CD4-positive, alpha-beta T cell treated with Interleukin-6 at 100 ng/mL for 8 hours (primary cell): Measurements from ENCODE around the gene HPSE2.

Experiments
- DNase-seq: peaks from one replicate; pipeline ENCODE4 v3.0.0-alpha.2; 2020; ENCODE audit warnings: mixed read lengths, low spot score

The HPSE2 gene

DNA sequence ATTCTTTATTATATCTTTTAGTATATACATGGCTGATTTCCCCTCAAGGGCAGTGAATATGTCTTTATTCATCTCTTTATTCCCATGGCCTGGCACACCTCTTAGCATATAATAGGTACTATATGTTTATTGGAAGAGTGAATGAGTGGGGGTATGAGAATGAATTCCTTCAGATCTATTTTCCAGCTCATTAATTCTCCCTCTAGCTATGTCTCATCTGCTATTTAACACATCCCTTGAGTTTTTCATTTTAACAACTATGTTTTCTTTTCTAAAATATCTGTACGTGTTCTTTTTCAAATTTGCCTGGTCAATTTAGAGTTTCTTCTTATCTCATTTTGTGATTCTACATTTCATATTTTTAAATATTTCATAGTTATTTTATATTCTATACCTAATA lies 803.3 kb downstream of the HPSE2 start:
- DNase-seq, result no peak

DNA sequence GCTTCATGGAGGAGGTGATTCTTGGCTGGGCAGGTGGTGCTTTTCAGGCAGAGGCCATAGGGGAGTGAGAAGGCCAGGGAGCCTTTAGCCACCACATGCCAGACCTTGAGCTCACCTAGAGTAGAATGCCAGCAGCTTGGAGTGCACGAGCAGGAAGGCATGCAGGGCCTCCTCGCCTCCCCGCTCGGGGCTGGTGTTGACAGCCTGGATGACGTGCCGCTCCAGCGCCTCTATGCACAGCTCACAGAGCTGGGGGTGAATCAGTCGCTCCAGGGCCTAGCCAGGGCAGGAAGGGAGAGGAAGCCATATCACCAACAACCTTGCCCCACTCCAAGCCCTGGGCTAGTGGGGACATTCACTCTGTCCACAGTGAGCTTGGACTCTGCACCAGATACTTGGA lies 804.6 kb downstream of the HPSE2 start:
- DNase-seq, result no peak

DNA sequence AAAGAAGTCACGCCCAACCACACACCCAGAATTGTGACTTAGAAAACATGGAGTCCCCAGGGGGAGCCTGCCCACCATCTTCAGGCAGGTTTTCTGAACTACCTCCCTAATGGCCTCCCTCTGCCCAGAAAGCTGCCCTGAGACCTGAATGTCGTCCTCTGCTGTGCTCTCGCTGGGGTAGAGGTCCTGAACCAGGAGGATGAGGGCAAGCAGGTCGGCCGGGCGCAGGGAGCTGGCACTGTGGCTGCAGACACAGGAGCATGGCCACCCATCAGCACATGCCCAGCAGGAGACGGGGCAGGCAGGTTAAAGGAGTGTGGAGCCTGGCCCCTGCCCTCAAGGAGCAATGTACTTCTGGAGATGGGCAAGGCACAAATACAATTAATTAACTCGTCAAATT lies 805.2 kb downstream of the HPSE2 start:
- no peak for DNase-seq

DNA sequence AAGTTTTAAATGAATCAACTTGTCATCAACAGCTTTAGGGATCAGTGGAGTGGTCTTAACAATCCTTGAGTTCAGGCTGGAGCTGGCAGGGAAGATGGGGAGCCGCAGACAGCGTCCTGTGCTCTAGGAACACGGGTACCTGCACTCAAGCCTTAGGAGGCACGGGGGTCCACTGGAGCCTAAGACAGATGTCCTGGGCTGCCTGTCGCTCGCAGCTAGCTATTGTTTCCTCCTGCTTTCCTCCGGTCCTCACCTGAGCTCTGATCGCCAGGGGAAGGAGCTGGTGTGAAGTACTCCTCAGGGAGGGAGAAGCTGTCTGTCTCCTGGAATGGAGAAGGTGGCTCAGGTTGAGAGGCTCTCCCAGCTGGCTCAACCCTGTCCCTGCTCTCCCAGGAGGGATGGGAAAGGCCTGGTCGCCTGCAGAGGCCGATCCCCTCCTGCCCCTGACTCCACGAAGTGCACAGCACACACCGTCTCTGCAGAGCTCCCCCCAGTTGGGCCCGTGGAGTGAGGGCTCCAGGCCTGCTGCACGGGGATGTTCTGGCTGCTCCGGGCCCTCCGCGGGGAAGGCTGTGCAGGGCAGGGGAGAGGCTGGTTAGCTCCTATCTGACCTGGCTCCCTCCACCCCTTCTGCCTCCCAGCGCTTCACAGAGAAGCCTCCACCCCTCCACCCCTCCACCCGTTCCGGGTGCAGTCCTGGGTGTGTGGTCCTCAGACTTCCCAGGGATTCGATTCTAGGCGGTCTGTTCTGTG lies 806.2 kb downstream of the HPSE2 start:
- DNase-seq, result no peak

DNA sequence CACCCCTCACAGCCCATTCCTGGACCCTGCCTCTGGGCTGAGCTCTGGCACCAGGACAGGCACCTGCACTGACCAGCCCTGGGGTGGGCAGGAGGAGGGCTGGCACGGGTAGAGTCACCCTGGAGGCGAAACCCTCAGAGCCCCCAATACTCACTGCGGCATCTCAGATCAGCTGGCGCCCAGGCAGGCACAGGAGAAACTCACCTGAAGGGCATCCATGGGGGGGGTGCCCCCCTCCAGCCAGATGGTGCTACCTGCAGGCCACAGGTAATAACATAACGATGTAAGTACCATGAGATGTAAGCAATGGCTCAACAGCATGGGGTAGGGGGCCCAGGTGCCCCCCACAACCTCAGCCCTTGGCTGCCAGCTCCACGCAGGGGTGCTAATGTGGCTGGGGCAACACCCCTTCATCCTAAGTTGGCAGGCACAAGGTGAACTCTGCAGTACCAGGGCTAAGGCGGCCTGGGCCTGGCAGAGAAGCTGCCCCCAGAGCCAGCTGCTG lies 808.6 kb downstream of the HPSE2 start:
- DNase-seq, result no peak

DNA sequence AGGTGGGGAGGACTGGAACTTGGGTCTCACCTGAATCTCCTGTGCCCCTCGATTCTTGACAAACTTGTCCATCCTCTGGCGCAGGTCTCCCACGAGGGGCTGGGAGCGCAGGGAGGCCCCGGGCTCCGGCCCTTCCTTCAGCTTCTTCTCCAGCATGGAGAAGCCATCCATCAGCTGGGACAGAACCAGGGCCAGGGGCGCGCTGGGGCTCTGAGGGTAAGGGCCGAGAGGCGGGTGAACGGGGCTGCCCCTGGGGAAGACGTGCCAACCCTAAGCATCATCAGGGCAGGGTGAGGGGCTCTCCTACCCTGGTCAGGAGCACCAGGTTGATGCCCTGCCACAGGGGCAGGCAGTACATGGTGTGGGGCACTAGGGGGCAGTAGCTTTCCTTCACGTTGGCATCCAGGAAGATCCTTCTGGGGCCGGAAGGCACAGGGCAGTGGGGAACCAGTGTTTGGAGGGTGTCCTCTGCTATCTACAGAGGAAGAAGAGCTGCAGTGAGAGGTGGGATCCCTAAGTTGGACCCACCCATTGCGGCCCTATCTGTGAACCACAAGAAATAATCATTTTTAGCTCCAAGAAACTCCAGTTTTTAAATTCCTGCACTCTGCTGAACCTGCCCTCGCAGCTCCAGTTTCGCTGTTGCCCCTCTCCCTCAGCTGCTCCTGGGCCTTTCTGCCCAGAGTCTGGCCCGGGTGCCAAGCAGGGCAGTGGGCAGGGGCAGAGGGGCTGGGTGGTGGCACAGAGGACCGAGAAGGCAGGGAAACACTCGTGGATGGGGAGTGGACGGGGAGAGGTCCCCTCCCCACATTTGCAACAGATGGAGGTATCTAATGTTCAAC lies 809.9 kb downstream of the HPSE2 start:
- peak; percentile 39 for DNase-seq

DNA sequence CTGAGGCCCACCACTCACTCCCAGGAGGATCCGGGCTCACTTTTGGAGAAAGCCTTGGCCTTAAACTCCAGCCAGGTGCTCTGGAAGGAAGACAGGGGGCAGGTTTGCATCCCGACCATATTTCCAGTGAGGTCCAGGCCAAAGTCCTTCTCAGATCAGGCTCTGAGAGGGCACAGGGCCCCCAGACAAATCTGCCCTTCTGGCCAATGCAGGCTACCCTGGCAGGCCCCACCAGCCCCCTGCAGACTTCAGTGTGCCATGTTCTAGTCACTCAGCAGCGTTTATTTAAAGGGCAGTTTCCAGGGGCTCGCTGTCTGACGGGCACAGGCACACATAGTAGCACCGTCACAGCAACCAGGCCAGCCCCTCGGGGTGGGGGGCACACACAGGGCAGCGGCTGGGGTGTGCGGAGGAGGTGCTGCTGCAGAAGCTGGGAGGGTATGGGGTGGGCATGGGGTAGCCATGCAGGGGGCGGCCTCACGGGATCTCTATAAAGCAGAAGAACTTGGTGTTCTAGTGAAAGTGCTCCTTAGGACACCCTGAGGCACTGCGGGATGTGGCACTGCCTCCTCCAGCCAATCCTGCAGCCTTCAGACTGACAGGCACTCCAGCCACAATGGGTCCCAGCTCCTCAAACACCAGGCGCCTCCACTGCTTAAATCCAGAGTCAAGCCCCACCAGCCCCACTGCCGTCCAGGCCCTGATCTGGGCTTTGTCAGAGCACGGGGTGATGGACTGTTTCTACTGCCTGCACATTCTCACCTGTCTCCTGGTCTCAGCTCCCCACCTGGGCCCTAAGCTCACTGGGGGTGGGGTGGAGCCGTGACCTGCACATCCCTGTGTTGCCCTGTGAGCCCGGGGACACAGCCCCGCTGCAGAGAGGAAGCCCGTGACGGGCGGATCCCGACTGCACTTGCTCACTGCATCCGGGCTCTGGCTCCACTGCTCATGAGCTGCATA lies 811.1 kb downstream of the HPSE2 start:
- DNase-seq, result no peak

DNA sequence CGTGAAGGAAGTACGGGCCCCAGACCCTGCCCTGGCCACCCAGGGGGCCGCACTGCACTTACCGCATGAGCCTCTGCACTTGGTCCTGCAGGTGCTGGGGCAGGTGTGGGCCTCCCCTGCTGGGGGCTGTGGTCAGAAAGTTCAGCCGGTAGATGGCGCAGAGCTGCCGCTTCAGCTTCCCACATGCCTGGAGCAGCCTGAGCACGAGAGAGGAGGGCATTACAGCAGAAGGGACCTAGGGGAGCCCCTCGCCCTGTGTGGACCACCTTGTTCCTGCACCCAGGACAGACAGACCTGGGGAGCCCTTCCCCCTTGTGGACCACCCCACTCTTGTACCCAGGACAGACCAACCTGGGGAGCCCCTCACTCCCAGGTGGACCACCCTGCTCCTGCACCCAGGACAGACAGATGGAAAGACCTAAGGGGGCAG lies 811.9 kb downstream of the HPSE2 start:
- DNase-seq, result no peak

DNA sequence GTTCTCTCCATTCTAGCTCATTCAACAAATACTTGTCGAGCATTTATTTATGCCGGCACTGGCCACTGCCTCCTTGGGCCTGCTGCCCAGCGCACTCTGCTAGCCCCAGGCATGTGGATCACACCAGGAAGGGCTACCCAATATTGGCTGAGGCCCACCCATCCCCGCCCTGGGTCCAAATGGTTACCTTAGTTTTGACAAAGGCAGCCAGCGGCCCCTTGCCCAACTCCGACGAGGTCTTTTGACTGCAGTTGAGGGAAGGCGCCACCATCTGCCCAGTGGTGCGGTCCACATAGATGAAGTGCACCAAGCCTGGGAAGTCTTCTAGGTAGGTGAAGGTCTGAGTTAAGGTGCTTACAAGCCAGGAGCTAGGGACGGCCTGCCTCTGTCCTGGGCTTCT lies 813.5 kb downstream of the HPSE2 start:
- no peak for DNase-seq

DNA sequence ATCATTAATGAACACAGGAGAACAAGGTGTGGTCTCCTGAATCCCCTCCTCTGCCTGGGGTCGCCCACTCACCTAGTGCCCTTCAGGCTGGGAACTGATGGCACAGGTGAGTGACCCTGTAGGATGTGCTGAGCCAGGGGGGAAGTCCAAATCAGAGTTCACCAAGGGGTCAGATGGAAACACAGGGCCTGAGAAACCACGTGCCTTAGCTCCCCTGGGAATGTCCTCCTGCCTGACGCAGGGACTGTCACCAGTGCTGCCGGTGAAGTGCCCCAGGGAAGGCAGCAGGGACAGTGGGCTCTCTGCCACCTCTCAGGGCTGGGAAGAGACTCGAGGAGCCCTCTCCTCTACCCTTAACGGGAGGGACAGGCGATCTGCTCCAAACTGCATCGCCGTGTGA lies 814.9 kb downstream of the HPSE2 start:
- DNase-seq, result no peak

DNA sequence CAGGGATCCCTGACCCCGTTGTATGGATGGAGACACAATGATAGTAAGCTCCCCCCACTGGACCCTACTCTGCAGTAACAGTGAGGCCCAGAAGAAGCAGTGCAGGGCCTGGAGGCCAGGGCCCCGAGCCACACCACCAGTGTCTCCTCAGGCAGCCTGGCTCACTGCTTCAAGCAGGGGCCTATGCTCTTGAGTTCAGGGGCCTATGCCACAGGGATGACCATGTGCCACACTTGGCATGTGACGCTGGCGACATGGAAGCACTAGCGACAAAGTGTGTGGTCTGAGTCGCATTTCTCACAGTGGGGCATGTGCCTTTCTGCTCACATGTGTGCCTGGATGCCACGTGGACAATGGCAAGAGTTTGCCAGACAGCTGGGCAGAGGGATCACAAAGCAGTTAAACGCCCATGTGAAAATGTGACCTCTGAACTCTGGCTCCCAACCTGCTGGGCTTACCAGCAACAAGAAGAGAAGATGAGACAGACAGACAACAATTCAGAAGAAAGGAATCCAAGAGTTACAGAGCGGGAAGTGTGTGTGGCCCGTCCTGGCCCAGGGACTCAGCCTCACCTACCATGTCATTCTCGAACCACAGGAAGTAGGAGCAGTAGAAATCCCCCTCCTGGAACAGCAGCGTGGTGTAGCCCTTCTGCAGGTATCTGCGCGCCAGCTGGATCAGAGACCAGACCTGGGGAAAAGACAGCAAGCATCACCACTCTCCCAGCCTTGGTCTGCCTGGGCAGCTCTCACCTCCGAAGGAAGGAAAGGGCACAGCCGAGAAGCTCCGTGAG lies 816.0 kb downstream of the HPSE2 start:
- DNase-seq, result no peak

DNA sequence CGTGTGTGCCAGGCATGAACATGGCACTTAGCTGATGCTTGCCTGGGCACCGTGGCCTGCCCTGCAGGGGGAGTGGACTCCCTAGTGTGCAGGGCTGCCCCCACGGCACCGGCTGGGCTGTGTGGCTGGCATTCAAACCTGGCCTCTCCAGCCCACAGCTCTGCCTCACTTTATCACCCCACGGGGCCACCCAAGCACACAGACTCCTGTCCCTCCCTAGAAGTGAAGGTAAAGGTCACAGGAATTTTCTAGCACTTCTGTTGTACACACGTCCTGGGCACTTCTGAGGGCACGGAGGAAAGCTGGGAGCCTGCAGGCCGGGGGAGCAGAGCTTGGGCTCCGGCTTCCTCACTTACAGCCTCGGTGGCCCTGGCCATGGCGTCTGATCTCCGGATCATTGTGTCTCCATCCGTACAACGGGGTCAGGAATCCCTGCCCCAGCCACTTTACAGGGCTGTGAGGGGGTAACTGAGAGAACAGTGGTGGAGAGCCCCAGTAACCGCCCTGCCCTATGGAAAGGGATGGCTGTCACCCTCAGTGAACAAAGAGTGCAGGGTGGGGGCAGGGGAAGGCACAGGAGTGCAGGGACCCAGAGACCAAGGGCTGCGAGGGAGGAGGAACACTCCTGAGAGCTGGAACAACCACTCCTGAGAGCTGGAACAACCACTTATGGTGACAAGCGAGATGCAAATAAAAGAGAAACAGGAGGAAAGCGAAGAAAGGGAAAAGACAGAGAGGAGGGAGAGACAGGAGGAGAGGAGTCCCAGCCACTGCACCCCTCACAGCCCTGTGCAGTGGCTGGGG lies 816.8 kb downstream of the HPSE2 start:
- no peak for DNase-seq

DNA sequence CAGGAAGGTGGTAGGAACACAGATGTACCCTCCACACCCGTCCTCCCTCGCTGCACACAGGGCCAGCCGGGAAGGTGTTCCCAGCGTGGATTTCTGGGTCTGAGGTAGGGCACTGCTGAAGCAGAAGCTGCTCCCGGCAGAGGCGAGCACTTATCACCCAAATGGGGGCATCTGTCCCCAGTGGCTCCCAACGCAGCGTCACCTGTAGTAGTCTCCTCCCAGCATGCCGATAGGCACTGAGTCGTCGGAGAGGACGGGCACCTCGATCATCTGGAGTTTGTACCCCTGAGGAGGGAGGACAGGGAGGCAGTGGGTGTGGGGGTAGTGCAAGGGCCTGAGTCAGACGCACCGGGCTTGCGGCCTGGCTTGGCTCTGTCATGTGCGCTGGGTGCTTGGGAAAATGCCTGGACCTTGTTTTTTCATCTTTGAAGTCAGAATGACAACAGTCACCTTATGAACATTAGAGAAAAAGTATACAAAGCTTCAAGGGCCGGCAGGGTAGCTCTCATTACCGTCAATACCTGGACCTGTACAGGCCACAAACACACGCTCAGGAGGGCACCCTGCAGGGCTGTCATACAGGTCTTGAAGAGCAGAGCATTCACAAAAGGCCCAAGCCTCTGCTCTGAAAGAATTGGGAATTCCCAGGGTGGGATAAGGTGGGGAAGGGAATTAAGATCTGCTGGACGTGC lies 817.5 kb downstream of the HPSE2 start:
- no peak for DNase-seq

DNA sequence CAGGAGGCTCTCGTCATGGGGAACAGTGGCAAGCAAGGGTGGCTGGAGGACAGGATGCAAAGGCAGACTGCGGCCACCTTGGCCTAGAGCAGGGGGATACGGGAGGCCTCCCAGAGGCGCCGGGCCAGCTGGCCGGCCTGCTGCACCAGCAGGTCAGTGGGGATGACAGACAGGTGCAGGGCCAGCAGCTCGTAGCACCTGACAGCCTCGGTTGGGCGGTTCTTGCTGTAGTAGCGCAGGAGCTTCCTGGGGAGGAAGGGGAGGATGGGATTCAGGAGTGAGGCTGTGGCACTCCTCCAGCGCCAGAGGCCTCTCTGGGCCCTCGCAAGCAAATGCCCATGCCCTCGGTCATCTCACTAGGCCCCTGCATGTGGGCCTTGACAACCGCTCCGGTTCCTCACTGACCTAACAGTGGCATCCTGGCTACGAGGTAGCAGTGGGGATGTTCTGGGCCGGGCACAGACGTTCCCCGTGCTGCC lies 818.1 kb downstream of the HPSE2 start:
- no peak for DNase-seq

DNA sequence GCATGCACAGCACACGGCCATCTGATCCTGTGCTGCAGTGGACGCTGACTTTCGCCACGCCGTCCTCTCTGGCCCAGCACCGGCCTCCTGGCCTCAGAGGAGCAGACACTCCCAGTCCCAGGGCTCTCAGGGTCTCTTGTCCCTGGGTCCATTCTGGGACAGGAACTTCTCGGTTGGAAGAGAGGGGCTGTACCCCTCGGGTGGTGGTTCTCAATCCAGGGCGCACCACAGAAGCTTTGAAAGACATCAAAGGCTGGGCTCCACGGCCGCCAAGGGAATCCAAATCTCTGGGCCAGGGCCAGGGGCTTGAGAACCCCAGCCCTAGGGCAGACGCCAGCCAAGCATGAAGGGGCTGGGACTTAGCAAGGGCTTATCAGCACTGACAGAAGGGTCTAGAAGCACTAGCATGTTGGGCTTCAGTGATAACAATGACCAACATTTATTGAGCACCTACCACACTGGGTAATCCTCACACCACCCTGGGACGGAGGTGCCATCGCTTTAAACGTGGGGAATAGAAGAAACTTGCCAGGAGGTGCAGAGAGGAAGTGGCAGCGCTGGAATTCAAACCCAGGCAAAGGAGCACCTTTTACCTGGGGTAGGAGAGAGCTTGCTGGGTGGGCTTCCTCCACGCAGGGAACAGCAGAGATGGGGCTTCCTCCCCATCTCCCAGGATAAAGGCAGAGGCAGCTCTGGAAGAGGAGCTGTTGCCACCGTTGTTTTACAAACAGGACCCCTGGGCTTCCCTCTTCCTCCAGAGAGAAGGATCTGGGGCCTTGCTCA lies 818.9 kb downstream of the HPSE2 start:
- no peak for DNase-seq

DNA sequence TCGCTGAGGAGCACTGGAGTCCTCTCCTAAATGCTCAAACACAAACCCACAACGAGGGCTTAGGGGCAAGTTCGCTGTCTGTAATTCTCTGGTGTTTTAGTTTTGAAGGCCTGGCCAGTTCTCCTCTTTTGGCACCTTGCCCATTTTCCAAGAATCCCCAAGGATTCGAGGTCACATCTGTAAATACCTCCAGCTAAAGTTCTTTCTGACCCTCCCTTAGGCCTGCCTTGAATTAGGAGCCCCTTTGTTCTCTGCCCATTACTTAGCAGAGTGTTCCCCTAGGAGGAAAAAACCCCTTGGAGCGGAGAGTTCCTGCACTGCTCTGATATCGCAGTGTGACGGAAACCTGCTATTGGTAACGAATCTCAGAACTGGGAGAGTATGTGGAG lies 819.9 kb downstream of the HPSE2 start:
- DNase-seq, result no peak

DNA sequence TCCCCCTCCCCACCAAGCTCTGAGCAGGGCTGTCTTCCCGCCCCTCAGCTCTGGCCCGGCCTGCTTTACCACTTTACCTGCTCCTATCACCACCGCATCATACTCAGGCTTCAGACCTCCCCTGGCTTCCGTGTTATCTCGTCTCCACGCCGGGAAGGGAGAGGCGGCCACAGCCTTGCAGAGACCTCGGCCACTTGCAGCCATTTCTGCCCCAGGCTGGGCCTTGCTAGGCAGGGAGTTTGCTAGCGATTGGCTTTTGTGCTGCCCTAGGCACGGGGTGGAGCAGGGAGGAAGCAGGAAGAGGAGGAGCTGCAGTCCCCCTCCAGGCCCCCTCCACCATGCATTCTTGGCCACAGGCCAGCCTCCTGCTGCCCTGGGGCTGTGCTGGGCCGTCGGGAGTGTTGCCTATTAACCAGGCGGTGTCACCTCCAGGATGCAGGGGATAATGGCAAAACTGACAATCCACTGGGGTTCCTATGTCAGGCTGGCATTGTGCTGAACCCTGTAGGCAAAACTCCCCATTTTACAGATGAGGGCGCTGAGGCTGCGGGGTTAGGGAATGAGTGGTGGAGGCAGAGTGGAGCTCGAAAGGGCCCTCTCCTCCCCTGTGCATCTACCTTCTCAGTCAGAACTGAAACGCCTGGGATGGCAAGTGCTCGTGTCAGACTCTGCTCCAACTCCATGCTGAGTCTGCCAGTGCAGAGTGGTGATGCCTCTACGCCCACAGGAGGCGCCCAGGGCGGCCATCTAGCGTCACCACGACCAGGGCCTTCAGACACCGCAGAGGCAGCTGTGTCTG lies 820.5 kb downstream of the HPSE2 start, which contains the start of gene PYROXD2:
TSS of gene PYROXD2 (minus strand) at position 251 of the 799 bp plus-strand sequence. CDS start at position 204, 47 bp downstream.
- peak; percentile 79 for DNase-seq

DNA sequence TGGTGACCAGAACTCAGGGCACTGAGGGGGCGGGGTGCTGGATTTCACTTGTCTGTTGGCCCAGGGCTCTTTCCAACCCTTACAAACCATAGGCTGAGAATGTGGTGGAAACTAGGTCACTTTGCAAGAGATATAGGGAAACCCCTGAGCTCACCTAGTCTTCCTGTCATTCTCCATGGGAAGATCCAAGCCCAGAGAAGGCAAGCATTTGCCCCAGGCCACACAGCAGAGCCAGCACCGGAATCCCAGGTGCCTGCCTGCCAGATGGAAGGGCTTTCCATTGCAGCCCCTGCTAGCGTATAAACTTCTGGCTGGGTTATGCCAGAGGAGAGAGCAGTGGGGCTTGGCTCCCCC lies 821.1 kb downstream of the HPSE2 start:
- no peak for DNase-seq
